Measurements from ENCODE around the gene TEKT1.

GRCh38 chr17:6755731-6756184 is 75.8 kb downstream of the TEKT1 start, which contains the start of gene XAF1:
- TF ChIP-seq CTCF (IDR thresholded peaks at IDR 0.05; ENCODE audit: low read depth, low read length, poor library complexity, severe bottlenecking) (no peak), EZH2phosphoT487 (IDR thresholded peaks at IDR 0.05; ENCODE audit: borderline replicate concordance, low read length) (no peak)
